IPS-NIHi7 (cell line): ENCODE measurements around the gene CDKN2AIP.
A peak's percentile ranks its signal among the peaks of the same experiment; 100 is the strongest.
"Not testable (repeated sequence)": the region's sequence is repeated elsewhere in the genome, so short reads cannot be mapped to it uniquely, and the experiment has no call there.

Source experiments
- DNase-seq: peaks from one replicate; pipeline ENCODE4 v3.0.0; 2012; ENCODE audit warnings: mixed read lengths; ENCODE audit errors: extremely low spot score

The CDKN2AIP gene

DNA sequence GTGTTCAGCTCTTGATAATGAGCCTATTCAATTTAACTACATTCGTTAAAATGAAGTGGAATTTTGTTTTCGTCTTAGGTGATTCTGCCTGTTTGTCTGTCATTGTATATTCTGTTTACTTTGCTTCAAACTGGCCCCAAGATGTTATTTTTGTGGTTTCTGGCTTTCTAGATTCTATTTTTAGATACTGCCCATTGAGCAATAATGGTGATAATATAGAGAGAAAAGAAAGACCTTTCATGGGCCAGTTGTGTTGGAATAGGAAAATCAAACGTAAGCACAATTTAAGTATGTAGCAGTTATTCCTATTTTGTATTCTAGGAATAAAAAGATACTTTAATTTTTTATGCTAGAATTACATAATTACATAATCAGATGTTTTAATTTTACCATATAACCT lies 4.0 kb downstream of the CDKN2AIP start:
- DNase-seq, result no peak

DNA sequence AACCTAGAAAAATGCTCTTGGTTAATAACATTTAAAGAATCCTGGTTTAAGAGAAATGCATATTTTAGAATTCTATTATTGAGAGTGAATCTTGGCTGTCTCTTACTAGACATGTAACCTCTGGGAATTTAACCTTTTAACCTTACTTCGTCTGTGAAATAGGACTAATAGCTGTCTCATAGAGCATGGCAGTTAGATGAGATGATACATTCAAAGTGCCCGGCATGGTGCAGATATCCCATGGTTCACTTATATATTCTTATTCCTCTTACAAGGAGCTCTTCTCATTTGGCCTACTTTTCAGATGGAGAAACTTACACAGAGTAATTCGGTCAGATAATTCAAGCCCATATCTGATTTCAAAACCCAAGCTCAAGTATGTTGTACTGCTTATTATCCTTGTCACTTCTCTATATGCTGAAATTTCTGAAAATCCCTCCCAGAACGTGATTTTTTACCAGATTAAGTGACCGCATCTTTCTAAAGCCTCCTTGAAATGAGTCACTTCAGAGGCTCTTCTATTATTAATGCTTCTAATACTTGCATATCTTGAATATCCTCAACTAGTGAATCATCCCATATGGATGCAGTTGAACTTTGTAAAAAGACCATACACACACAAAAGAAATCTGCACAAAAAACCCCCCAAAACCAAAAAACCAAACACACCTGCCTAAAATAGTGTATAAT lies 4.9 kb downstream of the CDKN2AIP start:
- DNase-seq, result no peak

- no peak for DNase-seq
Observed at GRCh38 chr4:183450108-183450507, 5.7 kb downstream of the CDKN2AIP start.

- DNase-seq, result no peak
Observed at GRCh38 chr4:183455431-183456195, 11.2 kb downstream of the CDKN2AIP start.

GRCh38 chr4:183458005-183458404 lies 13.6 kb downstream of the CDKN2AIP start:
- DNase-seq, result no peak

DNA sequence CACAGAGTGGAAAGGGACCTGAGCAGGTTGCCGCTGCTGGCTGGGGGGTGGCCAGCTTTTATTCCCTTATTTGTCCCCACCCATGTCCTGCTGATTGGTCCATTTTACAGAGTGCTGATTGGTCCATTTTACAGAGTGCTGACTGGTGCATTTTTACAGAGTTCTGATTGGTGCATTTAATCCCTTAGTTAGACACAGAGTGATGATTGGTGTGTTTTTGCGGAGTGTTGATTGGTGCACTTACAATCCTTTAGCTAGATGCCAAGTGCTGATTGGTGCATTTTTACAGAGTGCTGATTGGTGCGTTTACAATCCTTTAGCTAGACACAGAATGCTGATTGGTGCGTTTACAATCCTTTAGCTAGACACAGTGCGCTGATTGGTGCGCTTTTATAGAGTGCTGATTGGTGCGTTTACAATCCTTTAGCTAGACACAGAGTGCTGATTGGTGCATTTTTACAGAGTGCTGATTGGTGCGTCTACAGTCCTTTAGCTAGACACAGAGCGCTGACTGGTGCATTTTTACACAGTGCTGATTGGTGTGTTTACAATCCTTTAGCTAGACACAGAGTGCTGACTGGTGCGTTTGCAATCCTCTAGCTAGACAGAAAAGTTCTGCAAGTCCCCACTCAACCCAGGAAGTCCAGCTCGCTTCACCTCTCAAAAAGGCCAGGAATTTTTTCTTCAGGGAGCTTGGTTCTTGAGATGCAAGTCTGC lies 19.6 kb downstream of the CDKN2AIP start:
- DNase-seq, result not testable (repeated sequence)

- not testable (repeated sequence) for DNase-seq
Observed at GRCh38 chr4:183465879-183466278, 21.4 kb downstream of the CDKN2AIP start.

GRCh38 chr4:183467246-183467645 lies 22.8 kb downstream of the CDKN2AIP start:
- DNase-seq, result no peak

- no peak for DNase-seq
Observed at GRCh38 chr4:183468210-183469095, 24.0 kb downstream of the CDKN2AIP start.

DNA sequence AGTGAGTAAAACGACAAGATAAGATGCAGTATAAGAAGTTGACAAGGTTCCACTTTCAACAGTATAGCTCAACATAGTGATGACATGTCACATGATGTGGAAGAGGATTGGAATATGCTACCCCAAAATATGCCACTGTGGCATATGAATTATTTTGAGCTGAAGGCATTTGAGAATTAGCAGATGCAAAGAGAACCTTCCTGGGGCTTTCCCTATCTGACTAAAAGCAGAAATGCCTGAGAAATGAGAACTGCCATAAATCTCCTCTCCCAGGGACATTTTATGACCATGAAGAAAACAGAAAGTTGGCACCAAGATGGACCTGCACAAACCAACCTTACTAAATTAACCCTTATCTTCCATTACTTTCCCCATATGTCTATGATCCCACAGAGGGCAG lies 24.8 kb downstream of the CDKN2AIP start:
- no peak for DNase-seq

GRCh38 chr4:183469936-183470335 lies 25.5 kb downstream of the CDKN2AIP start:
- no peak for DNase-seq

DNA sequence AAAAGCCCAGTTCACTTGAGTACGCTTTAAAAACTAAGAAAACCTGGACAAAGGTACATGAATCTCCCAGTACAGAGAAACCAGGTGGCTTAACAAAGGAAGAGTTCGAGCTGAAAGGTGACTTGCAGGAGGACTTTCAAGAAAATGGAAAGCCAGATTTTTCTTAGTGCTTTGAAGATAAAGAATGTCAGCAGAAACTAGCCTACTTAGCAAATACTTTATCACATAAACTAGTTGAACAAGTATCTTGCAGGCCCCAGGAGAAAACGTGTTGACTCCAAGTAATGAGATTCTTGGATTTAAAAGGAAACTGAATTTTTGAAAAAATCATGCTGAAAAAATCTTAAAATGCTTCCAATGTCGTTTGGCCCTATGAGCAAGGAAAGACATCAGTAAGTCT lies 26.4 kb downstream of the CDKN2AIP start:
- DNase-seq, result no peak

- peak; percentile 83 for DNase-seq
Observed at GRCh38 chr4:183471946-183472708, 27.7 kb downstream of the CDKN2AIP start.

DNA sequence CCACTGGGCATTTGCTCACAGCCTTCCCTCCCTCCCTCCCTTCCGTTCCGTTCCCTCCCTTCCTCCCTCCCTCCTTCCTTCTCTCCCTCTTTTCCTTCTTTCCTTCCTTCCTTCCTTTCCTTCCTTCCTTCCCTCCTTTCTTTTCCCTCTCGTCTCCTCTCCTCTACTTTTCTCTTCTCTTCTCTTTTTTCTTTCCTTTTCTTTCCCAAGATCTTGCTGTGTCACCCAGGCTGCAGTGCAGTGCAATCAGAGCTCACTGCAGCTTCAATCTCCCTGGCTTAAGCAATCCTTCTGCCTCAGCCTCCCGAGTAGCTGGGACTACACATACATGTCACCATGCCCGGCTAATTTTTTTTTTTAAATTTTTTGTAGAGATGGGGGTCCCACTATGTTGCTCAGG lies 33.7 kb downstream of the CDKN2AIP start:
- DNase-seq, result no peak

DNA sequence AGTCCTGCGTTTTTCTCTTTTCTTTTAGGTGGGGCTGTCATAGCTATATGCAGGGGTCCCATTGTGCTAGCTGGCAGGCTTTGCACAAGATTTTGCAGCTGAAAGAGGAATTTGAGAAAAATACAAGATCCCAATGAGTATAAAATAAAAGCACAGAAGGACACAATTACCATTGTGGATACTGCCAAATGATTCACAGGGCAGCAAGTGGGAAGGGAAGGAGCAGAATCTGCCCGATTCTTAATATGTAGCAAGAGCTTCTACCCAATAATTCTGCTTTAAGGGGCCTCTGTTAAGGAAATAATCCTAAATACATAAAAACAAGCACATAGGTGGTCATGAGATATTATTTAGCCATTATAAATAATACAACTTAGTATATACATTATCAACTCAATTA lies 34.5 kb downstream of the CDKN2AIP start:
- no peak for DNase-seq

DNA sequence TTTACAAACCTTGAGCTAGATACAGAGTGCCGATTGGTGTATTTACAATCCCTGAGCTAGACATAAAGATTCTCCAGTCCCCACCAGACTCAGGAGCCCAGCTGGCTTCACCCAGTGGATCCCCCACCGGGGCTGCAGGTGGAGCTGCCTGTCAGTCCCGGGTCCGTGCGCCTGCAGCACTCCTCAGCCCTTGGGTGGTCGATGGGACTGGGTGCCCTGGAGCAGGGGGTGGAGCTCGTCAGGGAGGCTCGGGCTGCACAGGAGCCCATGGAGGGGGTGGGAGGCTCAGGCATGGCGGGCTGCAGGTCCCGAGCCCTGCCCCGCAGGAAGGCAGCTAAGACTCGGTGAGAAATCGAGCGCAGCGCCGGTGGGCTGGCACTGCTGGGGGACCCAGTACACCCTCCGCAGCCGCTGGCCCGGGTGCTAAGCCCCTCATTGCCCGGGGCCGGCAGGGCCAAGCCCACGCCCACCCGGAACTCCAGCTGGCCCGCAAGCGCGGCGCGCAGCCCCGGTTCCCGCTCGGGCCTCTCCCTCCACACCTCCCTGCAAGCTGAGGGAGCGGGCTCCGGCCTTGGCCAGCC lies 38.2 kb downstream of the CDKN2AIP start:
- DNase-seq, result not testable (repeated sequence)

DNA sequence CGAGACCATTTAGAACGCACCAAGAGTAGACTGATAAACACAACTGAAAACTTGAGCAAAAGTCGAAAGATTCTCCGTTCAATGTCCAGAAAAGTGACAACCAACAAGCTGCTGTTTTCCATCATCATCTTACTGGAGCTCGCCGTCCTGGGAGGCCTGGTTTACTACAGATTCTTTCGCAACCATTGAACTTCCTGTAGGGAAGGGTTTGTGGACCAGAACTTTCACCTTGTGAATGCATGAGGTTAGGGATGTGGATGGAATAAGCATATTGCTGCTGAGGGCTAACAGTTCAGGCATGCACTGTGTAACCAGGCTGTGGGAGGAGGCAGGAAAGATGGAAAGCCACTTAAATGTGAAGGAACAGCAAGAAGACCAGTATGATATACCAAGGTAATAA lies 39.6 kb downstream of the CDKN2AIP start:
- no peak for DNase-seq

DNA sequence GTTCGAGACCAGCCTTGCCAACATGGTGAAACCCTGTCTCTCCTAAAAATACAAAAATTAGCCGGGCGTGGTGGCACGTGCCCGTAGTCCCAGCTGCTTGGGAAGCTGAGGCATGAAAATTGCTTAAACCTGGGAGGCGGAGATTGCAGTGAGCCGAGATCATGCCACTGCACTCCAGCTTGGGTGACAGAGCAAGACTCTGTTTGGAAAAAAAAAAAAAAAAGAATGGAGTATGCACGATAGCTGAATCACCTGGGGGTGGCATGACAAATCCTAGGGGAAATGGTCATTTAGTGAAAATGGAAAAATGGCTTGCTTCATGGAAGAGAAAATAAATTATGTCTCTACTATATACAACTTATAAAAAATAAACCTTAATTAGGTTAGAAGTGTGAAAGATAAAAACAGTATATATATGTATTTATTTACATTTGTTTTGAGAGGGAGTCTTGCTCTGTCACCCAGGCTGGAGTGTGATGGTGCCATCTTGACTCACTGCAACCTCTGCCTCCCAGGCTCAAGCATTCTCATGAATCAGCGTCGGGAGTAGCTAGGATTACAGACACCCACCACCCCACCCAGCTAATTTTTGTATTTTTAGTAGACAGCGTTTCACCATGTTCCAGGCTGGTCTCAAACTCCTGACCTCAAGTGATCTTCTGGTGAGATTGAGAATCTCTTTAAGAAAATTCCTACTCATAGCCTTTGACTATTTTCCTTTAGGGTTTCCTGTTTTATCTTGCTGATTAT lies 41.1 kb downstream of the CDKN2AIP start:
- no peak for DNase-seq

GRCh38 chr4:183492791-183493222 lies 48.4 kb downstream of the CDKN2AIP start:
- no peak for DNase-seq

GRCh38 chr4:183493246-183493645 lies 48.8 kb downstream of the CDKN2AIP start:
- DNase-seq, result no peak
